K562 (cell line): Measurements from ENCODE around the gene FAAP24. TPM values are rescaled to one million over a fixed set of nuclear protein-coding genes. Genes with fewer than 3 reads are reported as not detected.

Source experiments
- ATAC-seq: fragments of 200-7000 bp; cut with Tn5 transposase; 3 replicates; pipeline ENCODE4 v1.9.1; 2020; ENCODE audit warnings: moderate library complexity
- BruUV-seq: library from RNA; stranded (reverse); fragments of 400-500 nt; replicated peaks from 2 replicates; lab custom pipeline; 2021; lab: Mats Ljungman, UMichigan
- CTCF ChIA-PET: fragments of 300-600 bp; formaldehyde crosslinking; extraction: SDS; loops from one replicate; lab custom pipeline; 2021; ENCODE audit warnings: low intra/inter-chr PET ratio; lab: Yijun Ruan, JAX
- POLR2A ChIA-PET: fragments of 300-600, 350-650 bp; sonication (Branson Sonifier 250); formaldehyde crosslinking; extraction: SDS; loops from one replicate; lab custom pipeline; 2021; ENCODE audit warnings: antibody characterized with exemption, inconsistent platforms; lab: Yijun Ruan, JAX
- DNase-seq, 4 experiments: peaks; one replicate each; pipeline versions ENCODE4 v3.0.0 to v3.0.0-alpha.2; 2011 to 2018; ENCODE audit warnings: low spot score in 3 of 4, mixed read lengths in 3 of 4; ENCODE audit errors: extremely low read depth in 1 of 4
- FAIRE-seq: peaks from 2 replicates; lab custom pipeline; 2011; peaks lifted over from hg19 to GRCh38; lab: Jason Lieb, UNC
- H2AFZ ChIP-seq: 2 replicates; pipeline ENCODE4 v1.6.0; 2011; ENCODE audit warnings: low read depth, low read length, control low read depth, inconsistent platforms
- H3K27ac ChIP-seq: fragments of 200-600 bp; 3 replicates; pipeline ENCODE4 v1.8.0; 2011; ENCODE audit warnings: low read depth, mild to moderate bottlenecking, control low read depth, inconsistent platforms, low read length, moderate library complexity, mixed read lengths; ENCODE audit errors: extremely low read depth
- H3K27me3 ChIP-seq, 2 experiments: fragments of 300-600 bp in 1 of 2; 2 replicates in 1 of 2; 3 replicates in 1 of 2; pipeline versions ENCODE4 v1.6.0 to v1.8.0; 2011; ENCODE audit warnings: inconsistent platforms in 2 of 2, low read length in 2 of 2, mild to moderate bottlenecking in 1 of 2, mixed read lengths in 1 of 2, moderate library complexity in 1 of 2; ENCODE audit not compliant: control insufficient read depth in 2 of 2, insufficient read depth in 2 of 2
- H3K36me3 ChIP-seq: fragments of 300-600 bp; 3 replicates; pipeline ENCODE4 v1.8.0; 2011; ENCODE audit warnings: mild to moderate bottlenecking, low read length, inconsistent platforms; ENCODE audit not compliant: control insufficient read depth, insufficient read depth
- H3K4me1 ChIP-seq, 2 experiments: fragments of 200-600 bp in 1 of 2; replicated peaks in 1 of 2; 2 replicates in 1 of 2; 3 replicates in 1 of 2; pipeline versions ENCODE4 v1.5.1 to v1.8.0; 2011; ENCODE audit warnings: inconsistent platforms in 2 of 2, low read length in 2 of 2, mild to moderate bottlenecking in 1 of 2, mixed read lengths in 1 of 2, moderate library complexity in 1 of 2; ENCODE audit not compliant: control insufficient read depth in 2 of 2, insufficient read depth in 2 of 2
- H3K4me2 ChIP-seq: 2 replicates; pipeline ENCODE4 v1.6.1; 2011; ENCODE audit warnings: low read length, control low read depth, inconsistent platforms, mixed read lengths; ENCODE audit not compliant: insufficient read depth
- H3K4me3 ChIP-seq: fragments of 200-600 bp; sonication (generic), shearing (Covaris generic); 2 replicates; pipeline ENCODE4 v1.5.1; 2016; ENCODE audit warnings: control low read depth, inconsistent platforms
- H3K79me2 ChIP-seq: fragments of 200-600 bp; 3 replicates; pipeline ENCODE4 v1.8.0; 2011; ENCODE audit warnings: low read length, inconsistent platforms; ENCODE audit not compliant: control insufficient read depth, insufficient read depth
- H3K9ac ChIP-seq, 2 experiments: 2 replicates each; pipeline versions ENCODE4 v1.6.0 to v1.6.1; 2011; ENCODE audit warnings: low read depth in 2 of 2, low read length in 2 of 2, control low read depth in 1 of 2, inconsistent platforms in 1 of 2, mild to moderate bottlenecking in 1 of 2, mixed read lengths in 1 of 2; ENCODE audit not compliant: insufficient read depth in 1 of 2
- H3K9me1 ChIP-seq: one replicate; pipeline ENCODE4 v1.6.0; 2011; ENCODE audit warnings: inconsistent platforms, mild to moderate bottlenecking, low read length, moderate library complexity; ENCODE audit not compliant: control insufficient read depth, insufficient read depth
- H3K9me3 ChIP-seq: replicated peaks from 2 replicates; pipeline ENCODE4 v1.5.1; 2011; ENCODE audit warnings: low read depth, low read length, inconsistent platforms; ENCODE audit not compliant: control insufficient read depth, insufficient read depth
- H4K20me1 ChIP-seq: replicated peaks from 2 replicates; pipeline ENCODE4 v1.6.1; 2011; ENCODE audit warnings: low read length, inconsistent platforms, mixed read lengths; ENCODE audit not compliant: control insufficient read depth, insufficient read depth
- EP300 ChIP-seq: IDR thresholded peaks from 2 replicates; pipeline ENCODE4 v1.6.1; 2012; ENCODE audit warnings: low read length, improper control_type of control experiment
- GABPB2 ChIP-seq: fragments of 250-450 bp; sonication (Bioruptor Pico); conservative IDR thresholded peaks from 2 replicates; pipeline ENCODE4 v1.5.1; 2021; ENCODE audit warnings: mild to moderate bottlenecking
- RBM25 ChIP-seq: fragments of 200-400 bp; formaldehyde crosslinking; IDR thresholded peaks from 2 replicates; pipeline ENCODE4 v1.6.1; 2018; ENCODE audit warnings: low read length, low read depth, moderate library complexity; ENCODE audit not compliant: severe bottlenecking
- REST ChIP-seq, 2 experiments: fragments of 450-650 bp; formaldehyde crosslinking in 1 of 2; IDR thresholded peaks; 2 replicates each; pipeline versions ENCODE4 v1.4.0 to v1.6.1; 2014 to 2020; ENCODE audit warnings: mild to moderate bottlenecking in 2 of 2, borderline replicate concordance in 1 of 2, low read depth in 1 of 2
- SIX5 ChIP-seq, 2 experiments: IDR thresholded peaks; 2 replicates each; pipeline ENCODE4 v1.6.1; 2011; ENCODE audit warnings: low read length in 2 of 2, borderline replicate concordance in 1 of 2, low read depth in 1 of 2, mild to moderate bottlenecking in 1 of 2, moderate library complexity in 1 of 2; ENCODE audit not compliant: insufficient read depth in 1 of 2
- SRSF3 ChIP-seq: fragments of 200-400 bp; formaldehyde crosslinking; IDR thresholded peaks from 2 replicates; pipeline ENCODE4 v1.6.1; 2016; ENCODE audit warnings: mild to moderate bottlenecking, low read length, moderate library complexity; ENCODE audit not compliant: insufficient read depth
- THAP12 ChIP-seq: fragments of 250-450 bp; sonication (Bioruptor Pico); IDR thresholded peaks from 2 replicates; pipeline ENCODE4 v1.9.0; 2021; ENCODE audit warnings: mild to moderate bottlenecking, inconsistent platforms
- ZNF224 ChIP-seq: sonication (generic); formaldehyde crosslinking; IDR thresholded peaks from 2 replicates; pipeline ENCODE4 v1.8.0; 2022; ENCODE audit warnings: mild to moderate bottlenecking, missing genetic modification reagents
- ZNF785 ChIP-seq: fragments of 250-450 bp; sonication (Bioruptor Pico); IDR thresholded peaks from 2 replicates; pipeline ENCODE4 v1.4.0; 2020; ENCODE audit warnings: mild to moderate bottlenecking
- WGBS: fragments of 100-300 bp; shearing (Covaris generic); methylation state at CpG from one replicate; pipeline ENCODE4 v1.1.6; 2016; ENCODE audit warnings: low coverage, mixed read lengths; ENCODE audit not compliant: insufficient coverage; ENCODE audit errors: missing lambda C conversion rate; 5-methylcytosine and 5-hydroxymethylcytosine counted together
- in situ Hi-C: fragments of 300-500 bp; cut with MboI; formaldehyde crosslinking; loops from 4 replicates; pipeline ENCODE4 v1.15.0; 2018; ENCODE audit warnings: inconsistent platforms, mixed read lengths
- intact Hi-C: fragments of 100-400 bp; cut with micrococcal nuclease; formaldehyde crosslinking; loops from 2 replicates; pipeline ENCODE4 v1.14.2; 2022
- polyA plus RNA-seq, 8 experiments: library from polyadenylated mRNA; depleted of rRNA in 4 of 8; stranded (reverse) in 5 of 8; unstranded in 3 of 8; fragments of >200 nt; fragmentation: Nextera tagmentation in 2 of 8; fragmentation: Illumina TruSeq in 1 of 8; extraction: Ambion mirVana in 2 of 8; extraction: Trizol in 1 of 8; gene quantifications; 2 replicates each; pipeline versions ENCODE4 v1.2.1 to v1.2.3, GENCODE V29; 2011 to 2014; ENCODE audit warnings: inconsistent platforms in 1 of 8, missing spikeins in 1 of 8
- total RNA-seq, 7 experiments: library from RNA; depleted of rRNA in 6 of 7; stranded (reverse); fragments of >200 nt in 6 of 7; fragmentation: Illumina TruSeq in 2 of 7; extraction: Trizol in 2 of 7; gene quantifications; 2 replicates each; pipeline versions ENCODE4 v1.2.1 to v1.2.3, GENCODE V29; 2011 to 2021; ENCODE audit warnings: low replicate concordance in 1 of 7
- TF ChIP-seq, protein P1 (sequence below): fragments of 450-650 bp; IDR thresholded peaks from 2 replicates; pipeline ENCODE4 v1.7.0; 2016; ENCODE audit warnings: borderline replicate concordance

FAAP24 gene
- total and polyA plus RNA-seq, 9 of the 15 experiments (the other 6 are each of a cell fraction or from before 2014, with no cell fraction given) = 4.6 to 21.6 (median 8.2) TPM

DNA sequence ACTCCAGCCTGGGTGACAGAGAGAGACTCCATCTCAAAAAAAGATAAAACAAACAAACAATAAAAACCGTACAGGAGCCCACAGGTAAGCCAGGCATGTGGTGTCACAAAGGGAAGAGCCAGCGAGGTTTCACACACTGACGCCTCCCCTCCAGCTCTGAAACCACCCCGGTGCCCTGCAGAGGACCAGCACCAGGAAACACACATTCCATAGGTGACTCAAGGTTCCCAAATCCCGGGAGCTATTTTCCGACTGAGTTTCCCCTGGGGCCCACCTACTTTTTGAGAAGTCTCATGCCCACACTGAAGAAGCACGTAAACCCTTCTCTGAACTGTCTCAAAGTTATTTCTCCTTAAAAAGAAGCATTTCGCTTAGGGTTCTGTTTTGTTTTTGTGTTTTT is 52.4 kb downstream of the FAAP24 start:
- Histone ChIP-seq H2AFZ (no peak overlapping the region), H3K4me3 (no peak overlapping the region), H3K4me2 (no peak overlapping the region), H3K79me2 (no peaks in the 10 kb centered on the region), H3K9ac (no peak overlapping the region), H3K27ac (no peak overlapping the region), H3K9me3 (peaks cover 2% of the 10 kb centered on the region; the same call in 1 of the 2 replicates), H3K27me3 (no peaks in the 10 kb centered on the region), H3K36me3 (no peaks in the 10 kb centered on the region), H3K4me1 (no peaks in the 10 kb centered on the region; a peak in 1 of 5 replicates), H3K9me1 (no peaks in the 10 kb centered on the region), H4K20me1 (no peaks in the 10 kb centered on the region; the same call in 1 of the 2 replicates)
- DNase-seq = no peak
- intact Hi-C loops (no loop called here), in situ Hi-C loops (no loop called here)
- ATAC-seq = no peak
- POLR2A ChIA-PET = no interaction called here
- WGBS = 61% methylated on average over 8 of the region's 8 CpGs
- FAIRE-seq = no peak
- no TSS peak for BruUV-seq
- CTCF ChIA-PET = no interaction called here
- TF ChIP-seq RBM25 = no peak
- TF ChIP-seq EP300 = no peak
- TF ChIP-seq THAP12 (CRISPR knock-in tag) = no peak
- TF ChIP-seq ZNF785 (CRISPR knock-in tag) = no peak
- TF ChIP-seq REST (IDR thresholded peaks at IDR 0.05; ENCODE audit: borderline replicate concordance) = no peak
- no peak for TF ChIP-seq REST (CRISPR knock-in tag; IDR thresholded peaks at IDR 0.05; ENCODE audit: low read depth)
- no peak for TF ChIP-seq ZNF224 (CRISPR knock-in tag)
- TF ChIP-seq SIX5 (IDR thresholded peaks at IDR 0.05; ENCODE audit: borderline replicate concordance in 1 of 2, insufficient read depth in 1 of 2, low read depth in 1 of 2, low read length in 2 of 2) = no peak
- TF ChIP-seq SRSF3 = no peak
- TF ChIP-seq GABPB2 (CRISPR knock-in tag) = no peak
- TF ChIP-seq, protein P1, sequence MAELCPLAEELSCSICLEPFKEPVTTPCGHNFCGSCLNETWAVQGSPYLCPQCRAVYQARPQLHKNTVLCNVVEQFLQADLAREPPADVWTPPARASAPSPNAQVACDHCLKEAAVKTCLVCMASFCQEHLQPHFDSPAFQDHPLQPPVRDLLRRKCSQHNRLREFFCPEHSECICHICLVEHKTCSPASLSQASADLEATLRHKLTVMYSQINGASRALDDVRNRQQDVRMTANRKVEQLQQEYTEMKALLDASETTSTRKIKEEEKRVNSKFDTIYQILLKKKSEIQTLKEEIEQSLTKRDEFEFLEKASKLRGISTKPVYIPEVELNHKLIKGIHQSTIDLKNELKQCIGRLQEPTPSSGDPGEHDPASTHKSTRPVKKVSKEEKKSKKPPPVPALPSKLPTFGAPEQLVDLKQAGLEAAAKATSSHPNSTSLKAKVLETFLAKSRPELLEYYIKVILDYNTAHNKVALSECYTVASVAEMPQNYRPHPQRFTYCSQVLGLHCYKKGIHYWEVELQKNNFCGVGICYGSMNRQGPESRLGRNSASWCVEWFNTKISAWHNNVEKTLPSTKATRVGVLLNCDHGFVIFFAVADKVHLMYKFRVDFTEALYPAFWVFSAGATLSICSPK = no peak
